HG03439 (cell line): ENCODE measurements around the gene TNS3.
"Not testable (repeated sequence)": the region's sequence is repeated elsewhere in the genome, so short reads cannot be mapped to it uniquely, and the experiment has no call there.

Source experiments
- ATAC-seq: cut with Tn5 transposase; IDR thresholded peaks from one replicate; pipeline ENCODE4 v1.9.1; 2021; ENCODE audit warnings: mild to moderate bottlenecking, moderate library complexity; ENCODE audit not compliant: unreplicated experiment

Gene TNS3

GRCh38 chr7:47543056-47543455, 38.9 kb downstream of the TNS3 start:
- no peak for ATAC-seq

GRCh38 chr7:47542051-47542450, 39.9 kb downstream of the TNS3 start:
- no peak for ATAC-seq

DNA sequence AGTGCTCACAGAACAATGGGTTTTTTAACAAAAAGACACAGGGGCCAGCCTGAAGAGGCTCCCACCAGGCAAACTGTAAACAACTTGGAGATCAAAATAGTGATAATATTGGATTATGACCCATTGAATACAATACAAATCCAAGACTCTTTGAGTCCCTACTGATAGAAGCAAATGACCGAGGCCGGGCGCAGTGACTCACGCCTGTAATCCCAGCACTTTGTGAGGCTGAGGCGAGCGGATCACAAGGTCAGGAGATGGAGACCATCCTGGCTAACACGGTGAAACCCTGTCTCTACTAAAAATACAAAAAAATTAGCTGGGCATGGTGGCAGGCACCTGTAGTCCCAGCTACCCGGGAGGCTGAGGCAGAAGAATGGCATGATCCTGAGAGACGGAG, 40.4 kb downstream of the TNS3 start:
- not testable (repeated sequence) for ATAC-seq

DNA sequence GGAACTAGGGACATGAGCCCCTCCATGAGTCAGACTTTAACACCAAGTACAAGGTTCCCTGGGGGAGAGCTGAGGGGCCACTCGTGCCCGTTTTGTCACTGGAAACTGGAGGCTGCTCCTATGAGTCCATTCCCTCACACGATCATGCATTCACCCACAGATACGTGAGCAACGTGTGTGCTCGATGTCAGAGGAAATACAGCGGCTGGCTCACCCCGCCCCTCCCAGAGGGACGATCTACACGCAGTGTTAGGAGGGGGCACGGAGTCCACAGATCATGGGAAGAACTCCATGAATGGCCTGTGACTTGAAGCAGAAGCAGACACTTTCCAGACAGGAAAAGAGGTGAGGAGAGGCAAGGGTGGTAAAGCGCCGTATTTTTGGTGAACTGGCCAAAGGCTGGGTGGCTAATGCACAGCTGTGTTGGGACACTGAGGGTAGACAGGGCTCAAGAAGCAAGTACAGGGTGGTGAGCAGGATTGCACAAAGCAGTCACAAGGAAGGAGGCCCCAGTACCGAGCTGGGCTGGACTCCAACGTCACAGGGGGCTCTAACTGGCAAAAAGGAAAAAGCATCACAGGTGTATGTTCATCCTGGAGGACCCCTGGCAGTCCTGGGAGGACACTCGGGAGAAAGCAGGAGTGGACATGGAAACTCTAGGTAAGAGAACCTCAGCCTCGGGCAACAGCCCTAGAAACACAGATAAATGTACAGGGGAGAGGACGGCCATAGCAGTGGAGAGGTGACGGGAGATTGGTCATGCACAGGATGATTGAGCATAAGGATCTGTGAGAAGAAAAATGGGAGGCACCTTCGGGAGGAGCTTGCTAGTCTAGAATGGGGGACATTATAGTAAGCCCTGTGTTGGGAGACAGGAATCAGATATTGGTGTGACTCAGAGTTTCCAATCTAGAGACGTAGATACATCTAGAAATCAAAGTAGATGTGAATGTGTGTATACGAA, 41.2 kb downstream of the TNS3 start:
- no peak for ATAC-seq

DNA sequence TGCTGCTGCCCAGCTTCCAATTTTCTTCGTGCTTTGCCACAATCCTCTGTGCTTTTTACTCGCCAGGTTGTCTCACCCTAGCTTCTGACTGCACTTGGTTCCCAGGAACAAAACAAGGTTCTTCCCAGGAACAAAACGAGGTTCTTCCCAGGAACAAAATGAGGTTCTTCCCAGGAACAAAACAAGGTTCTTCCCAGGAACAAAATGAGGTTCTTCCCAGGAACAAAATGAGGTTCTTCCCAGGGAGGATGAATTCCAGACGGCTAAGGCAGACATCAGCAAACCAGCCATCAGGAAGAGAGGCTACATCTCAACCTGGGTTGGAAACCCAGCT, 41.9 kb downstream of the TNS3 start:
- no peak for ATAC-seq

DNA sequence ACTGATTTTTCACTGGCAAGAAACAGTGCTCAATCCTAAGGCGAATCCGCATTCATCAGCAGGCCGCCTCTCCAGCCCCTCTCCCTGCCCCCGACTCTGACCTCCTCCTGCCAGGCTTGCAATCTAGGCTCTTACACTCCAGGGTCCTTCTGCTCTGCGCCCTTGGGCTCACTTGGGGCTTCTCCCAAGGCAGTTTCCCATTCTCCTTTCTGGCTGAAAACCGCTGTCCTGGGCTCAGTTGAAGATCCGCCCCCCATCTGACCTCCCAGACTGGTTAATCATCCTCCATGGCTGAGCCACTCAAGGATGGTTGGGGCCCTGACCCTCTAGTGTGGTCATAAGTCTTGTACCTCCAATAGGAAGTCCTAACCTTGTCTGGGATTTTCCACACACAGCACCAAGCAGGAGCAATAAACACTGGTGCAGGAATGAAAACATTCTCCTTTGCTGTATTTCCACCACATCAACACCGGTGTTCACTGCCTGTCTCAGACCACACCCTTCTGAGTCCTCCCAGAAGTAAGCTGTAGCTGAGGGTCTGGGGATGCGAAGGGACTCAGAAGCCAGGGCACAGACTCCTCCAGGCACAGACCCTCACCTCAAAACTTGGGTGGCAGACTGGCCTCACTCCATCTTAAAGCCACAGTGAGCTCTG, 42.4 kb downstream of the TNS3 start:
- ATAC-seq: no peak

DNA sequence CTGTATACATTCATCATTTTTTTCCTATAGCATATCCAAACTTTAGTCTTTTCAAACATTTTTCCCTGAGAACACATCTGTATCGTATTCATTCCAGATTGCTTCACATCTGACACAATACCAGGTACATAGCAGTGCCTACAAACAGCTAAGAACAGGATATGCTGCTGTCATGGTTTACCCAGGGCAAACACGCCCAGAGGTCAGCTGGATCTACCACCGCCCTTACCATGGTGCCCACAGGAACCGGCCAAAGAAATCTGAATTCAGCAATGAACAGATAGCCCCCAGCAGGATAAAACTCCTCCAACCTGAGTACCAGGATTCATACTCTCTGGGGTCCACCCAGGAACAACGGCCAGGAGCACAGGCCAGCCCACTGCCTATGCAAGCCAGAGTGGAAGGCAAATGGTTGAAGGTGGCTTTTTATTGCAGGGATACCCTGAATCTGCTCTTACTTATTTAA, 43.0 kb downstream of the TNS3 start:
- no peak for ATAC-seq

DNA sequence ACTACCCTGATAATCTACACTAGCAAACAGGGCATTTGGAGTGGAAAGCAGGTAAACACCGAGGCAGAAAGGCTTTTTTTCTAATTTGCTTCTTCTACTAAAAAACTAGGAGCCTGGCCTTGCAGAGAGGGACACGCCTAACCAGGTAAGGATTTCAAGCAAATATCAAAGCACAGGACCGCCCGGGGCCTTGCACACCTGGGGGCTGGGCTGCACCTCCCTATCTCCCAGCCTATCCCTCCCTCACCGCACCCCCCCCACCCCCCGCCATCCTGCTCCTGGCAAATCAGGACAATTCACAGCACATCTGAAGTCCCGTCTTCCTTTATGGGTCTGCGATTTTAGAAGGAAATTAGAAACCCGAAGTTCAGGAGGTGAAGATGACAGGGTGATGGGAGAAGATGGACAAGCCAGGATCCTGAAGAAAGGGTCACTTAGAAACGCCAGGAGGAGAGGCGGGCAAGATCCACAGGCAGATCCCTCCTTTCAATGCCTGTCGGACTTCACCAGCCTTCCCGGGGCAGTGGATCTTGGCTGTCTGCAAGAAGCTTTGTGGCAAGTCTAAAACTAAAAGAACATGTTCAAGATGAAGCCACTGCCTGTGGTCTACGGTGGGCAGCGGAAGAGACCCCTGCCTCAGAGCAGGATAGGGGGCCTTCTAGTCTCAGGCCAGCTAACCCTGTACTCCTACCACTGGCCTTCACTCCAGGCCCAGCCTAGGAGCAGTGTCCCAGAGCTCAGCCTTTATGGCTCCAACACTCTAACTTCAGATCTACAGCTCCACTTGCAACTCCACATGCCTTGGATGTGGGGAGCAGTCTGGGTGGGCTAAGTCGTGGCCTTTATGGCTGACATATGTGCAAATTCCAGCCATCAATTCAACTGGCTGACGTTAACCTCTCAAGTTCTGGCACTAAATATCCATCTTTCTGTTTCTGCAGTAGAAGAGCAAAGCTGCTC, 43.9 kb downstream of the TNS3 start:
- no peak for ATAC-seq

GRCh38 chr7:47536661-47537611, 45.0 kb downstream of the TNS3 start:
- ATAC-seq: no peak

DNA sequence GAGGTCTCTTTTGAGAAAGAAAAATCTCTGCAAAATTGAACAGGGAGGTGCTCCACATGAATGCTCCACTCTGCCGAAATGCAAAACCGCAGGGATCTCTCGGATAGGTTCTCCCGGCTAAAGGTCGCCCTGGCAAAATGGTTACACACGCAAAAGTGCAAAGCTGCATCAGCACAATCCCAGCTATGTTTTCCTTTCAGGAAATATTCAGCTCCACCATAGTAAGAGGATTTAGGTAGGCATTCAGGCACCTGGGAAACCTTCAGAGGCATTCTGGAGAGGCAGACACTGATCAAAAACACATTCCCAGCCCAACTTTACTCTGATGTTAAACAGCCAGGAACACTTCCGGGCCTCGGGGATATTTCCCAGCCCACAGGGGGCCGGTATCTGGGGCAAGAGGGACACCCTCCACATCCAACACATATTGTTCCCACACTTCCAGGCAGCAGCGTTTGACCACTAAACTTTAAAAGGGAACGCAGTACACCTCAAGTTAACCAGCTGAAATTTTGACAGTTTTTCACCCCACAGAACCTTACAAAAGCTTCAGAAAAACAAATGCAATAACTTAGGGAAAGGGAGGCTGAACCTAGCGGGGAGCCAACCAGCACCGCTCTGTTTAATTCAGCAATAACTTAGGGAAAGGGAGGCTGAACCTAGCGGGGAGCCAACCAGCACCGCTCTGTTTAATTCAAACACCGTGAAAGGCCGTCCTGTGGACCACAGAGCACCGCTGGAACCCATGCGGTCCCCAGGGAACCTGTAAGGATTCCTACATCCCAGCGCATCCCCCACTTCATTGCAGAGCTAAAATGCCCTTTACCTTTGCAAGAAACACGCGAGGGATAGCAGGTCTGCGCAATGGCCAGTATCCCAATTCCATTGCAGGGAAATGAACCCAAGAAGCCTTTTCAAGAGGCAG, 45.9 kb downstream of the TNS3 start:
- ATAC-seq: no peak

- ATAC-seq: no peak
Observed at GRCh38 chr7:47535035-47535703, 46.7 kb downstream of the TNS3 start.

DNA sequence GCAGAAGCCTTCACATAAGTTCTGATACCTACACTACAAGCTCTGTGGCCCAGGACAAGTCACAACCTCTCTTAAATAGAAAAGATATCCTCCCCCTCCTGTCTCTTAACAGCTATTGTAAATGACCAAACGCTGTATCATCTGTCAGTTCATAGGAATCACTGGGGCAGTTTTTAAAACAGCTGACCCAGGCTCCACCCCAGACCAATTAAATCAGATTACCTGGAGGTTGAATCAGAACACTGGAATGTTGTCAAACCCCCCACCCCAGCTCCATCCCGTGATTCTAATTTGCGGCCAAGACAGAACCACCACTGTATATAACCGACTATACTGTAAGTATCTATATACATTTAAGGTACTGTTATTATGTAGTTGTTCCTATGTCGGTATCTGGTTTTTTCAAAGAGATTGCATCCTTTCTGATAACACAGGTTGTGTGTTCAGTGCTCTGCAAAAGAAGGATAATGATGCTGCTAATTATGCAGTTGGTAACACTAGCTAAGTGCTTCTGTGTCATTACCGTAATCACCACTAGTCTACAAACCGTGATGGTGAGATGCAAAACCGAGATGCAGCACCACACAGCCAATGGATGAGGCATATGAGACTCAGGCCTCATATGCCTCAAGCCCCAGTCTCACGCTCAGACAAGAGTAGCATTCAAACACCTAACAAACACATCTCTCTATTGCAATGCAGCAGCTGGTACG, 47.4 kb downstream of the TNS3 start:
- no peak for ATAC-seq

DNA sequence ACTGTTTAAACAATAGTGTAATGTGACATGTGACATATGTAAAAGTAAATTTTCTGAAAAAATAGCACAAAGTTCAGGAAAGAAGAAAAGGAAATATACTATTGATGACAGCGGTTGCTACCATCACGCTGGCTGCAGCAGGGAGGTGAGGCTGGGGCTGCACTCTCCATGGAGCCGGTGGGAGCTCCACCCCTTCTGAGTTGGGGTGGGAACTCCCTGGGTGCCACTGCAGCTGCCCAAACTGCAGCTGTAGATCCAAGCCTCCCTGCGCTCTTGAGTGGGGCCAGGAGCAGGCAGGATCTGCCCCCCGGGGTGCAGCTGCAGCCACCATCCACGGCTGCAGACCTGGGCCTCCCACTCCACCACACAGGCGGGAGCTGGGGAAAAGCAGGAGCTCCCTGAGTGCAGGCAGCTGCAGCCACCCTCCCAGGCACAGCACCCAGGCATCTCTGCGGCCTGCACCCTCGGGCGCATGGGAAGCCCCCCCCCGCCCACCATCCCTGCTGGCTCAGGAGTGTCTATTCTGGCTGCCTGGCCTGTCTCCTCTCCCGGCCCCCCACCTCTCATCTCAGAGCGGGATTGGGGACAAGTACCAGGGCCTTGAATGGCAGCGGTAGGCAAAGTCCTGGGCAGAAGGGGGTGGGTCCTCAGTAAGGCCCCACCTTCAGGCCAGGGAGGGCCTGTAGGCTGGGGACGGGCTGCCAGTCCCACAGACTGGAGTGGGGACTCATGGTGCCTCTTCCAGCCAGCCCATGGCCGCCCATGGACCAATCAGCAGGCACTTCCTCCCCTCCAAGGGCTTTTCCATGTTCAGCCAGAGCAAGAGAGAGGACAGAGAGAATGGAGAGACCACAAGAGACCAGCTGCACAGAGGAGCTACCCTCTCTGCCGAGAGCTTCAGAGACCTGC, 50.1 kb downstream of the TNS3 start:
- ATAC-seq: no peak

DNA sequence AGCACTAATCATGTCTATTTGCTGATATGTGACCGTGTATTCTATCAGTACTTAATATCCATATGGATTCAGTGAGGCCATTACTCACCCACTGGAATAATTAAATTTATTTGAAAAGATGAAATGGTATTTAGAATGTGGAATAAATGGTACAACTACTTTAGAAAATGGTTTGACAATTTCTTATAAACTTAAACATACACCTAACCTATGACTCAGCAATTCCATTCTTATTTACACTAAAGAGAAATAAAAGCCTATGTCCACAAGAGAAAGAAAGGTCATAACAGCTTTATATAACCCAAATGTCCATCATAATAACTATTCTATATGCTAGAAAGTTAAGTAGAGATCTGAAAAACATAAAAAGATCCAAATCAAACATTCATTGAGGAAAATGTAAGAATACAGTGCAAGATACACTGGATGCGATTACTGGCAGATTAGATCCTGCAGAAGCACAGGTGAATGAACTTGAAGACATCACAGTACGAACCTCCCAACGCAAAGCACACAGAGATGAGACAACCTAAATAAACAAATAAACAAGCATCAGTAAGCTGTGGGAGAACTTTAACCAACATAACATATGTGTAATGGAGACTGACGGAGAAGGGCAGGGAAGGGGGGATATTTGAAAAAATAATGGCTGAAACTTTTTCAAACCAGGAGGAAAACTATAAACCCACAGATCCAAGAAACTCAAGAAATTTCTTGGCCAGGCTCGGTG, 51.9 kb downstream of the TNS3 start:
- no peak for ATAC-seq

- ATAC-seq: no peak
Observed at GRCh38 chr7:47529405-47529804, 52.5 kb downstream of the TNS3 start.

GRCh38 chr7:47528471-47528870, 53.4 kb downstream of the TNS3 start:
- ATAC-seq: no peak
